Tibial nerve (tissue), 4 donors: Measurements from ENCODE around the gene SP100.

Source experiments
- EP300 ChIP-seq, 2 donors: sonication (generic); formaldehyde crosslinking; IDR thresholded peaks; one replicate each; pipeline ENCODE4 v1.6.1; 2017; ENCODE audit warnings: antibody characterized with exemption in 2 of 2, mild to moderate bottlenecking in 1 of 2
- POLR2A ChIP-seq, 2 donors: fragments of 450-650 bp; IDR thresholded peaks; one replicate each; pipeline ENCODE4 v1.6.1; 2017; ENCODE audit warnings: antibody characterized with exemption in 2 of 2, mild to moderate bottlenecking in 2 of 2, moderate library complexity in 2 of 2
- TF ChIP-seq, protein P1 (sequence below), 5 experiments: fragments of 200-600 bp in 3 of 5; fragments of 450-650 bp in 2 of 5; sonication (generic) in 3 of 5; IDR thresholded peaks; one replicate each; pipeline ENCODE4 v1.5.1; 2016 to 2019; ENCODE audit warnings: antibody characterized with exemption in 5 of 5, mild to moderate bottlenecking in 3 of 5, moderate library complexity in 2 of 5

DNA sequence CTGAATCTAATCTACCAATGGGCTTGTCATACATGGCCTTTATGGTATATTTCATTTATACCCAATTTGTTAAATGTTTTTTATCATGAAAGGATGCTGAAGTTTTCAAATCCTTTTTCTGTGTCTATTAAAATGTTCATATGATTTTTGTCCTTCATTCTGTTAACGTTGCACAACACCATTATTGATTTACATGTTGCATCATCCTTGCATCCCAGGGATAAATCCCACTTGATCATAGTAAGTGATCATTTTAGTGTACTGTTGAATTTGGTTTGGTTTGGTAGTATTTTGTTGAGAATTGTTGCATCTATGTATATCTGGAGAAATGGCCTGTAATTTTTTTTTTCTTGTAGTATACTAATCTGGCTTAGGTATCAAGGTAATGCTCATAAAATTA lies 9.4 kb downstream of the SP100 start:
- no peak for TF ChIP-seq POLR2A (IDR thresholded peaks at IDR 0.05)
- TF ChIP-seq, protein P1, sequence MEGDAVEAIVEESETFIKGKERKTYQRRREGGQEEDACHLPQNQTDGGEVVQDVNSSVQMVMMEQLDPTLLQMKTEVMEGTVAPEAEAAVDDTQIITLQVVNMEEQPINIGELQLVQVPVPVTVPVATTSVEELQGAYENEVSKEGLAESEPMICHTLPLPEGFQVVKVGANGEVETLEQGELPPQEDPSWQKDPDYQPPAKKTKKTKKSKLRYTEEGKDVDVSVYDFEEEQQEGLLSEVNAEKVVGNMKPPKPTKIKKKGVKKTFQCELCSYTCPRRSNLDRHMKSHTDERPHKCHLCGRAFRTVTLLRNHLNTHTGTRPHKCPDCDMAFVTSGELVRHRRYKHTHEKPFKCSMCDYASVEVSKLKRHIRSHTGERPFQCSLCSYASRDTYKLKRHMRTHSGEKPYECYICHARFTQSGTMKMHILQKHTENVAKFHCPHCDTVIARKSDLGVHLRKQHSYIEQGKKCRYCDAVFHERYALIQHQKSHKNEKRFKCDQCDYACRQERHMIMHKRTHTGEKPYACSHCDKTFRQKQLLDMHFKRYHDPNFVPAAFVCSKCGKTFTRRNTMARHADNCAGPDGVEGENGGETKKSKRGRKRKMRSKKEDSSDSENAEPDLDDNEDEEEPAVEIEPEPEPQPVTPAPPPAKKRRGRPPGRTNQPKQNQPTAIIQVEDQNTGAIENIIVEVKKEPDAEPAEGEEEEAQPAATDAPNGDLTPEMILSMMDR (IDR thresholded peaks at IDR 0.05) = no peak
- TF ChIP-seq EP300 (IDR thresholded peaks at IDR 0.05) = no peak
